ENCODE measurements around the gene SSTR5. TPM values are rescaled to one million over a fixed set of nuclear protein-coding genes. Genes with fewer than 3 reads are reported as not detected.

The SSTR5 gene
- total RNA-seq, 2 experiments from 2014 or later: not detected

DNA sequence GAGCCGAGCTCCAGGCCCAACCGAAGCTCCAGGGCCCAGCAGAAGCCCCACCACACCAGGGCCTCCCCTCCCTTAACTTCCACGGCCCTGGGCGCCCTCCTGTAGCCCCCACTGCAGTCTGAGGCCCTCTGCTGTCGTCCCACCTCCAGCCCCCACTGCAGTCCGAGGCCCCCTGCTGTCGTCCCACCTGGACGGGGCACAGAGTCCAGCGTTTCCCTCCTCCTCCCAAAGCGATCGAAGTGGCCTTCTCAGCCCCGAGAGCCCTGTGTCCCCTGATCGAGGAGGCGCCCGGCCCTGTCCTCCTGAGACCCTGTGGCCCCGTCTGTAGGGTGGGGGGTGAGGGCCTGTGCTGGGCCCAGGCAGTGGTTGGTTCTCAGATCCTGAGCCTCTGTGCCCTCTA lies 54.6 kb downstream of the SSTR5 start:
- Mint-ChIP-seq H3K9me3 (ENCODE audit: low read depth) (no peaks in the 10 kb centered on the region), H3K27me3 (no peaks in the 10 kb centered on the region), H3K27ac (no peak overlapping the region), H3K4me3 (no peak overlapping the region), H3K4me1 (no peaks in the 10 kb centered on the region), H3K36me3 (ENCODE audit: low read depth) (no peaks in the 10 kb centered on the region)
- intact Hi-C loops (cut with DNase I, micrococcal nuclease): no loop called here
- ChIA-PET CTCF (no interaction called here), POLR2A (no interaction called here)
- ATAC-seq (no peak), DNase-seq (no peak)

DNA sequence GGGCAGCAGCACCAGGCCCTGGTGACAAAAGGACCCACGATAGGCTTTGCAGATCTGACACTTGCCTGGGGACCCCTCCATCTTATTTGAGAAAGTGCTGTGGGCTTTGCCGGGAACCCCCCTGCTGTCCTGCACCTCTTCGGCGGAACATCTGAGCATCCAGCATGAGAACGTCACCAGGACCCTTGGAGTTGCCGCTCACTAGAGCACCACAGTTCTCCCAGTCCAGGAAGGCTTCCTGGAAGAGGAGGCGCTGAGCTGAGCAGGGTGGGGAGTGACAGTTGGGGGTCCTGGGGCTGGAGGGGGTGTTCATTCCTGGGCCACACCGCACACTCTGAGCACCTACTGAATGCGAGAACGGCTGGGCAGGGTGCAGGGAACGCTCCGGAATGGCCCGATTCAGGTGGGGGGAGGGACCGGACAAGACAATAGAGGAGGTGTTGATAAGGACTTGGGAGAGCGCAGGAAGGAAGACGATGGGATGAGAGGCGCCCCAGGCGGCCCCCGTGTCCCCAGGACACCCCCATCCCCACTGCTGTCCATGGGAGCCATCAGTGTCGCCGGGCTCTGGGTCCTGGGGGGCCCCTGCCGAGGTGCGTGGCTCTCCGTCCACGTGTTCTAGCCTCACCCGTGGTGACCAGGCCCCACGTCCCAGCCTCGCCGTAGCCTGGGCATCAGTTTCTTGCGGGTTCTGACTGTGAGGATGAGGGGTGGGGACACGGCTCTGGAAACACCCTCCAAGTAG lies 55.6 kb downstream of the SSTR5 start:
- intact Hi-C loops (cut with DNase I, micrococcal nuclease): no loop called here
- CTCF ChIA-PET: no interaction called here
- DNase-seq: no peak

DNA sequence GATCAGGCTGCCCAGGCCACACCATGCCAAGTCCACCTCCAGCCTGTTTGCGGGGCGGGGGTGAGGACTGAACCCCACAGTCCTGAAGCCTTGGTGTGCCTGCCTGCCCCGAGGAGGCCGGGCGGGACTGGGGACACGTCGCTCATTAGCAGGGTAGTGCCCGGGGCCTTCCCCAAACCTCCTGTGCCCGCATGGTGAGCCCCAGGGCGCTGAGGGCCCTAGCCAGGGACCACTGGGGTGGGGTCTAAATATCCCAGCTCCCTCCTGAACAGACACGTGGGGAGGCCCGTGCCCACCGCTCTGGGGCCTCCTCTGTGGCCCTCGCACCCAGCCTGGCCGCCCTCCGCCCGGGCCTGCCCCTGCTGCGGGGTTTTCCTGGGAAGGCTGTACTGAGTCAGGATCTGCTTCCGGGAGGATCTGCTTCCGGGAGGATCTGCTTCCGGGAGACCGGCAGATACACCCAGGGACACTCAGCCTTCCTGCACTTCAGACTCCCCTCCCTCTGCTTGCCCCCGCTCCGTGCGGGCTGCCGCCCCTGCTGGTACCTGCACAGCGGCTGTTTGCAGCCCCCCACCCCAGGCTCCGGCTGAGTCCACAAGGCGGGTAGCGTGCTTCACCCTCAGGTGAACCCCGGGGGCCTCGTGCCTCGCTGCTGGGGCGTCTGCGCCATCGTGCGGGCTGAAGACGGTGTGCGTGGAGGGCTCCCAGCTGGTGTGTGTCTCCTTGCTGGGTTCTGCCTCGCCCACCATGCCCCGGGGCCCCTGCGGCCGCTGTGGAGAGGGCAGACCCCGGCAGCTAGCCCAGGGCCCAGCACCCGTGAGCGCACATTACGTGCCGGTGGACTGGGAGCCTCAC lies 56.8 kb downstream of the SSTR5 start:
- CTCF ChIA-PET: no interaction called here
- intact Hi-C loops (cut with DNase I, micrococcal nuclease): no loop called here
- H3K27ac Mint-ChIP-seq: no peak overlapping the region
- DNase-seq: no peak
- no peaks in the 10 kb centered on the region for H3K27me3 Mint-ChIP-seq
- no peaks in the 10 kb centered on the region for H3K36me3 Mint-ChIP-seq (ENCODE audit: low read depth)
- H3K4me3 Mint-ChIP-seq: no peak overlapping the region
- no peaks in the 10 kb centered on the region for H3K9me3 Mint-ChIP-seq (ENCODE audit: low read depth)
- ATAC-seq: no peak
- H3K4me1 Mint-ChIP-seq: no peaks in the 10 kb centered on the region
- POLR2A ChIA-PET: no interaction called here

More for the DNA sequence above, 55.6 kb downstream of the SSTR5 start:
- Mint-ChIP-seq H3K27me3 (no peaks in the 10 kb centered on the region), H3K36me3 (ENCODE audit: low read depth) (no peaks in the 10 kb centered on the region), H3K27ac (no peak overlapping the region), H3K4me1 (no peaks in the 10 kb centered on the region), H3K4me3 (no peak overlapping the region), H3K9me3 (ENCODE audit: low read depth) (no peaks in the 10 kb centered on the region)
- POLR2A ChIA-PET: no interaction called here
- no peak for ATAC-seq

DNA sequence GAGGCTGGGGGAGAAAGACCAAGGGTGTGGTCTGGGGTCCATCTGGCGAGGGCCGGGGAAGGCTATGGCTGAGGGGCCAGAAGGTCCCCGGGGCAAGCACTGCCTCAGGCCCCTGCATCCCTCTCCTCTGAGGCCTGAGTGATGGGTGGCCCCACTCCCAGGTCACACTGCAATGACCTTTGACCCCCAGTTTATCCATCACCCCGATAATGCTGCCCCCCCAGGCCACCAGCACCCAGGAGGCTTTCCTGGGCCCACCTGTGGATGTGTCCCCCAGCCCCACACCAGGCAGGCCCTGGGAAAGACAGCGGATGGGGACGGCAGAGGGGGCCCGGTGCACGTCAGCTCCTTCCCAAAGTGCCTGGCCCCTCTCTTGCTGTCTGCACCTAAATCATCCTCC lies 57.8 kb downstream of the SSTR5 start:
- ChIA-PET CTCF (no interaction called here), POLR2A (no interaction called here)
- H3K4me1 Mint-ChIP-seq: no peaks in the 10 kb centered on the region
- DNase-seq (no peak), ATAC-seq (no peak)
- intact Hi-C loops (cut with DNase I, micrococcal nuclease): no loop called here
- H3K27ac Mint-ChIP-seq: no peak overlapping the region
- H3K27me3 Mint-ChIP-seq: no peaks in the 10 kb centered on the region
- H3K4me3 Mint-ChIP-seq: no peak overlapping the region
- no peaks in the 10 kb centered on the region for H3K9me3 Mint-ChIP-seq (ENCODE audit: low read depth)
- H3K36me3 Mint-ChIP-seq (ENCODE audit: low read depth): no peaks in the 10 kb centered on the region

Other genes with a start within 250 kb of the SSTR5 start
- 10 to 100 TPM in 1 of 2 experiments, 1 to 10 TPM in 1; 9.5 to 12.2 TPM for gene LMF1, start 101.8 kb upstream of the SSTR5 start, total RNA-seq
- 1 to 10 TPM; 1.4 to 1.6 TPM for gene SOX8, start 91.0 kb upstream of the SSTR5 start, total RNA-seq
- not detected for gene C1QTNF8, start 23.5 kb downstream of the SSTR5 start, total RNA-seq
- gene CACNA1H, start 80.4 kb downstream of the SSTR5 start, total RNA-seq: under 1 TPM; 0.86 to 0.98 TPM
- gene TPSG1, start 152.5 kb downstream of the SSTR5 start, total RNA-seq: not detected
- gene TPSB2, start 157.4 kb downstream of the SSTR5 start, total RNA-seq: not detected
- gene TPSAB1, start 168.0 kb downstream of the SSTR5 start, total RNA-seq: not detected
- gene TPSD1, start 183.3 kb downstream of the SSTR5 start, total RNA-seq: not detected
- gene UBE2I, start 236.9 kb downstream of the SSTR5 start, total RNA-seq: 100 to 1,000 TPM; 251 to 358 TPM

Data from activated CD4-positive, alpha-beta T cell treated with anti-CD3 and anti-CD28 coated beads for 36 hours (primary cell).